DND-41 (cell line): ENCODE measurements around the gene SCG5.

Experiments
- EZH2 ChIP-seq: IDR thresholded peaks from 3 replicates; pipeline ENCODE4 v1.6.1; 2012; ENCODE audit warnings: borderline replicate concordance, low read depth, mild to moderate bottlenecking, moderate library complexity, low read length, inconsistent platforms; ENCODE audit not compliant: severe bottlenecking
- TF ChIP-seq, protein P1 (sequence below): IDR thresholded peaks from 2 replicates; pipeline ENCODE4 v1.5.1; 2012; ENCODE audit warnings: borderline replicate concordance, low read length, moderate library complexity, mild to moderate bottlenecking; ENCODE audit not compliant: poor library complexity, severe bottlenecking; ENCODE audit errors: extremely low read depth

DNA sequence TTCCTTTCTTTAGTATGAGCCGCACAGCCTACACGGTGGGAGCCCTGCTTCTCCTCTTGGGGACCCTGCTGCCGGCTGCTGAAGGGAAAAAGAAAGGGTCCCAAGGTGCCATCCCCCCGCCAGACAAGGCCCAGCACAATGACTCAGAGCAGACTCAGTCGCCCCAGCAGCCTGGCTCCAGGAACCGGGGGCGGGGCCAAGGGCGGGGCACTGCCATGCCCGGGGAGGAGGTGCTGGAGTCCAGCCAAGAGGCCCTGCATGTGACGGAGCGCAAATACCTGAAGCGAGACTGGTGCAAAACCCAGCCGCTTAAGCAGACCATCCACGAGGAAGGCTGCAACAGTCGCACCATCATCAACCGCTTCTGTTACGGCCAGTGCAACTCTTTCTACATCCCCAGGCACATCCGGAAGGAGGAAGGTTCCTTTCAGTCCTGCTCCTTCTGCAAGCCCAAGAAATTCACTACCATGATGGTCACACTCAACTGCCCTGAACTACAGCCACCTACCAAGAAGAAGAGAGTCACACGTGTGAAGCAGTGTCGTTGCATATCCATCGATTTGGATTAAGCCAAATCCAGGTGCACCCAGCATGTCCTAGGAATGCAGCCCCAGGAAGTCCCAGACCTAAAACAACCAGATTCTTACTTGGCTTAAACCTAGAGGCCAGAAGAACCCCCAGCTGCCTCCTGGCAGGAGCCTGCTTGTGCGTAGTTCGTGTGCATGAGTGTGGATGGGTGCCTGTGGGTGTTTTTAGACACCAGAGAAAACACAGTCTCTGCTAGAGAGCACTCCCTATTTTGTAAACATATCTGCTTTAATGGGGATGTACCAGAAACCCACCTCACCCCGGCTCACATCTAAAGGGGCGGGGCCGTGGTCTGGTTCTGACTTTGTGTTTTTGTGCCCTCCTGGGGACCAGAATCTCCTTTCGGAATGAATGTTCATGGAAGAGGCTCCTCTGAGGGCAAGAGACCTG, 89.5 kb downstream of the SCG5 start:
- no peak for TF ChIP-seq EZH2
- TF ChIP-seq, protein P1, sequence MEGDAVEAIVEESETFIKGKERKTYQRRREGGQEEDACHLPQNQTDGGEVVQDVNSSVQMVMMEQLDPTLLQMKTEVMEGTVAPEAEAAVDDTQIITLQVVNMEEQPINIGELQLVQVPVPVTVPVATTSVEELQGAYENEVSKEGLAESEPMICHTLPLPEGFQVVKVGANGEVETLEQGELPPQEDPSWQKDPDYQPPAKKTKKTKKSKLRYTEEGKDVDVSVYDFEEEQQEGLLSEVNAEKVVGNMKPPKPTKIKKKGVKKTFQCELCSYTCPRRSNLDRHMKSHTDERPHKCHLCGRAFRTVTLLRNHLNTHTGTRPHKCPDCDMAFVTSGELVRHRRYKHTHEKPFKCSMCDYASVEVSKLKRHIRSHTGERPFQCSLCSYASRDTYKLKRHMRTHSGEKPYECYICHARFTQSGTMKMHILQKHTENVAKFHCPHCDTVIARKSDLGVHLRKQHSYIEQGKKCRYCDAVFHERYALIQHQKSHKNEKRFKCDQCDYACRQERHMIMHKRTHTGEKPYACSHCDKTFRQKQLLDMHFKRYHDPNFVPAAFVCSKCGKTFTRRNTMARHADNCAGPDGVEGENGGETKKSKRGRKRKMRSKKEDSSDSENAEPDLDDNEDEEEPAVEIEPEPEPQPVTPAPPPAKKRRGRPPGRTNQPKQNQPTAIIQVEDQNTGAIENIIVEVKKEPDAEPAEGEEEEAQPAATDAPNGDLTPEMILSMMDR = no peak
